ENCODE measurements around the gene POU2F1.
A peak's percentile ranks its signal among the peaks of the same experiment; 100 is the strongest.

Gene POU2F1

GRCh38 chr1:167278497-167278896, 57.8 kb downstream of the POU2F1 start:
- H3K4me3 ChIP-seq (ENCODE audit: low read depth, low read length): no peak overlapping the region
- TF ChIP-seq CTCF (IDR thresholded peaks at IDR 0.05; ENCODE audit: control insufficient read depth, extremely low read depth, insufficient read depth): no peak
- DNase-seq (ENCODE audit: low read depth): no peak

DNA sequence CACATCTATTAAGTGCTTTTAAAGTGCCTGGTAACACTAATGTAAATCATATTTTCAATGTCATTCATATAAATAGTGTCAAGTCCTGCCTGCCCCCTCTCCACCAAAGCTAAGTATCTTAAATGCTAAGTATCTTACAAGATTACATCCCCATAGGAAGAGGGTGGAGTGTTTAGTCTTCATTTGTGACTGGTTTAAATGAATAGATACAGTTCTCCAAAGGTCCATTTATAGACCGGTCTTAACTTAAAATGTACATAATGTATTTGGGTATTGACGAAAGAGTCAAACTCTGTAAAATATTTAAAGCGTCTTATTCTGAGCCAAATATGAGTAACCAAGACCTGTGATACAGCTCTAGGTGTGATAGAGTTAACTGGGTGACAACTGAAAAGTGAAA, 60.2 kb downstream of the POU2F1 start:
- no peak overlapping the region for H3K4me3 ChIP-seq (ENCODE audit: low read depth, low read length)
- TF ChIP-seq CTCF (IDR thresholded peaks at IDR 0.05; ENCODE audit: control insufficient read depth, extremely low read depth, insufficient read depth): no peak
- no peak for DNase-seq (ENCODE audit: low read depth)

GRCh38 chr1:167288390-167289074, 67.8 kb downstream of the POU2F1 start:
- DNase-seq (ENCODE audit: low read depth): no peak
- no peak for TF ChIP-seq CTCF (IDR thresholded peaks at IDR 0.05; ENCODE audit: control insufficient read depth, extremely low read depth, insufficient read depth)
- no peak overlapping the region for H3K4me3 ChIP-seq (ENCODE audit: low read depth, low read length)

GRCh38 chr1:167289075-167289442, 68.4 kb downstream of the POU2F1 start:
- DNase-seq (ENCODE audit: low read depth): no peak
- no peak overlapping the region for H3K4me3 ChIP-seq (ENCODE audit: low read depth, low read length)
- no peak for TF ChIP-seq CTCF (IDR thresholded peaks at IDR 0.05; ENCODE audit: control insufficient read depth, extremely low read depth, insufficient read depth)

DNA sequence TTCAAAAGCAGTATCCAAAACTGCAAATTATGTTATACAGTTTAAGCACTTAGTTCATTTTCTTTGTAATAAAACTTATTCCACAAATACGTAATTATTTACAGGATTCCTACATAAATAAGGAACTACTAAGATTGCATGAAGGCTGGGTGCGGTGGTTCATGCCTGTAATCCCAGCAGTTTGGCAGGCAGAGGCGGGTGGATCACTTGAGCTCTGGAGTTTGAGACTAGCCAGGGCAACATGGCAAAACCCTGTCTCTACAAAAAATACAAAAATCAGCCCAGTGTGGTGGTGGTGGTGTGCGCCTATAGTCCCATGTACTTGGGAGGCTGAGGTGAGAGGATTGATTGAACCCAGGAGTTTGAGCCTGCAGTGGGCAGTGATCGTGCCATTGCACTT, 69.3 kb downstream of the POU2F1 start:
- DNase-seq (ENCODE audit: low read depth): no peak
- H3K4me3 ChIP-seq (ENCODE audit: low read depth, low read length): no peak overlapping the region
- TF ChIP-seq CTCF (IDR thresholded peaks at IDR 0.05; ENCODE audit: control insufficient read depth, extremely low read depth, insufficient read depth): no peak

DNA sequence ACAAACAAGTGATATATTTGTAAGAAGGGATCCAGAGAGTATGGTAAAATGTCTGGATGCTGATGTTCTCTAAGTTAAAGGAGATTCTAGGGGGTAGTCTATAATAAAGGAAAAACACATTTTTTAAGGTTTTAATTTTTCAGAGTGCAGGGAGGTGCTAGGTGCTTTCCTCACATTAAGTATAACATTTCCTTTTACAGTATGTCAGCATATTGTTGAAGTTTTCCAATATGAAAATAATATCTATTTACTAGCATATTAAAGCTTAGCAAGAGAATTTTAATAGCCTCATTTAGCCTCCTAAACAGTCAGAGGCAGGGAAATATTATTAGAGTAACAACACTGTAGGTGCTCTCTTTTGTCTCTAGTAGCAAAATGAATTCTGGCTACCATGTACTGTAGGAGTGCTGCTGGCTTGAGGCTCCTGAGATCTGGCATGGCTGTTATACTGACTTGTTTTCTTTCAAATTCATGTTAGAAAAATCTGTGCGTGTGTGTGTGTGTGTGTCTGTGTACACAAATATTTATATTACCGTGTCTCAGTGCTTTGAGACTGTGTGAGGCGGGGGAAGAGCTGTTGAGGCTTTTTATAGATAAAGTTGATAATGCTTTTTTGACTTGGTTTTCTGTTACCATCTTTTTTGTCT, 71.0 kb downstream of the POU2F1 start:
- DNase-seq (ENCODE audit: low read depth): peak; percentile 38
- TF ChIP-seq CTCF (IDR thresholded peaks at IDR 0.05; ENCODE audit: control insufficient read depth, extremely low read depth, insufficient read depth): no peak
- H3K4me3 ChIP-seq (ENCODE audit: low read depth, low read length): no peak overlapping the region

- no peak overlapping the region for H3K4me3 ChIP-seq (ENCODE audit: low read depth, low read length)
- TF ChIP-seq CTCF (IDR thresholded peaks at IDR 0.05; ENCODE audit: control insufficient read depth, extremely low read depth, insufficient read depth): no peak
- DNase-seq (ENCODE audit: low read depth): no peak
These were observed 71.5 kb downstream of the POU2F1 start for GRCh38 chr1:167292216-167292615.
